Measurements from ENCODE around the gene KIDINS220. TPM values are rescaled to one million over a fixed set of nuclear protein-coding genes. Genes with fewer than 3 reads are reported as not detected.

Gene KIDINS220
- total RNA-seq, 2 donors from 2014 or later = 58.5 to 60.9 TPM

DNA sequence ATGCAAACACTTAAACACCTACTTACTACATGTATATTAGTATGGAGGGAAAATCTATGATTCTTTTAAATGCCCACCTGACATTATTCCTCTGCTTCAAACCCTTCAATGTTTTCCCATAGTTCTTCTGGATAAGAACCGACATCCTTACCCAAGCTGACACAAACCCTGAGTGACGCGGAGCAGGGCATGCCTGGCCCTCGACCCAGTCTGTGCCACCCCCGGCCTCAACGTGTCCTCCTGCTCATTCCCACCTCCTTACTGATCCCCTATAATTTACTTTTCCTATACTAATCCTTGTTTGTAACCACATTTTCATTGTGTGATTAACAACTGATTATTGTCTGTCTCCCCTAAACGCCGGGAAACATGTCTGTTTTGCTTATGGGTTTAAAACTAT lies 17.5 kb downstream of the KIDINS220 start:
- intact Hi-C loops (cut with DNase I) = no loop called here
- no peak for DNase-seq (ENCODE audit: low spot score)

DNA sequence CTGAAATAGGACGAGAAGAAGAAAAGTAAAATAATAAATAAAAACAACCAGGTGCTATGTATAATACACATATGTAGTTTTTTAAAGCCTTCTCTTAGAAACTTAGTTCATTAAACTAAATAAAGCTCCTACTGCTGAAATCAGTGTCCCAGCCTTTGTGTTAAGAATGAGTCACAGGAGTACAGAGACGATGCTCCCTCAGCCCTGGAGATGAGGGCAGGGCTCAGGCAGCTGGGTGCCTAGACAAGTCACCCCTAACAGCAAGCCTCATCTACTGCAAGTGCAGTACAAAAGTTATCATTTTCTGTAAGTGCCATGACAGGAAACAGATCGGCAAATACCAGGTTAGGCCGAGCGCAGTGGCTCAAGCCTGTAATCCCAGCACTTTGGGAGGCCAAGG lies 18.2 kb downstream of the KIDINS220 start:
- DNase-seq (ENCODE audit: low spot score) = no peak
- intact Hi-C loops (cut with DNase I) = no loop called here

DNA sequence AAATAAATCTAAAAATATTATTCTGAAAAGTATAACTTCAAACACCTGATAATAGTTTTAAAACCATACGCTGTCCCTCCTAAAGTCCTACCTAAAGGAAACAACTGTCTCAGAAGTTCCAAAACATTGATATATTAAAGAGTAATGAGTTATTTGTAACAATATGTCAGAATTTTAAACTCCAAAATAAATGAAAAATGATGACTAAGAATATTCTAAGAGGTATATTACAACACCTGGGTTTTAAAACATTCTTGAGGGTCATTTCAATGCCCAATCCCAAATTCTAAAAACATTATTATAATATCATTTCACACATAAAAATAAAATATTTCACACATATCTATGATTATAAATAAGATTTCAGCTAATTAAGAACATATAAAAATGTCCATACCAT lies 20.2 kb downstream of the KIDINS220 start:
- DNase-seq (ENCODE audit: low spot score) = no peak
- intact Hi-C loops (cut with DNase I) = no loop called here

DNA sequence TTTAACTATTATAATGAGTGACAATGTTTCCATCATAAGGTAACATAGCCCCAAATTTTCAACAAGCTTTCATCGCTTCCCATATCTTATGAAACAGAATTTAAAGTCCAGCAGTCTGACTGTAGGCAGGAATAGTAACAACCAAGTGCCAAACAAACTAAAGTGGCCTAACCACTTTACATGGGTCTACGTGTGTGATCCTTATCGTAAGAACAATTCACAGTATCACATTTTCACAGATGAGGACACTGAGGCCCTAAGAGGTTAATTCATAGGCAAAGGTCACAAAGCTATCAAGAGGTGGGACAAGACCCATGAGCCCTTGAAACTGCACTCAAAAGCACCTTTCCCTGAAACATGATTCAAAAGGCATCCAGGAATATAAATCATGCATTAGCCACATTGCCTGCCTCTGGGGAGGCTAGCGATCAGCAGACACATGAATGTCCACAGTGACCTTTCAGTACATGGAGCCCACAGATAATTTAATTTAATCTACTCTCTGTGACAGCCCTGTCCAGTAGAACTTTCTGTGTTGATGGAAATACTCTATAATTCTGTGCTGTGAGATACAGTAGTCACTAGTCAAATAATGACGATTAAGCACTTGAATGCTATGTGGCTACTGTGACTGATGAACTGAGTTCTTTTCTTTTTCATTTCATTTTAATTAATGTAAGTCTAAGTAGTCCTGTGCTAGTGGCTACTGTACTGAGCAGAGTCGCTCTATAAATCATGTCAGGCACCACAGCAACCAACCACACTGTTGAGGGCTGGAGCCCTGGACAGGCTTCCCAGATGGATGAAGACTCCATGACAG lies 30.3 kb downstream of the KIDINS220 start:
- intact Hi-C loops (cut with DNase I) = no loop called here
- no peak for DNase-seq (ENCODE audit: low spot score)

DNA sequence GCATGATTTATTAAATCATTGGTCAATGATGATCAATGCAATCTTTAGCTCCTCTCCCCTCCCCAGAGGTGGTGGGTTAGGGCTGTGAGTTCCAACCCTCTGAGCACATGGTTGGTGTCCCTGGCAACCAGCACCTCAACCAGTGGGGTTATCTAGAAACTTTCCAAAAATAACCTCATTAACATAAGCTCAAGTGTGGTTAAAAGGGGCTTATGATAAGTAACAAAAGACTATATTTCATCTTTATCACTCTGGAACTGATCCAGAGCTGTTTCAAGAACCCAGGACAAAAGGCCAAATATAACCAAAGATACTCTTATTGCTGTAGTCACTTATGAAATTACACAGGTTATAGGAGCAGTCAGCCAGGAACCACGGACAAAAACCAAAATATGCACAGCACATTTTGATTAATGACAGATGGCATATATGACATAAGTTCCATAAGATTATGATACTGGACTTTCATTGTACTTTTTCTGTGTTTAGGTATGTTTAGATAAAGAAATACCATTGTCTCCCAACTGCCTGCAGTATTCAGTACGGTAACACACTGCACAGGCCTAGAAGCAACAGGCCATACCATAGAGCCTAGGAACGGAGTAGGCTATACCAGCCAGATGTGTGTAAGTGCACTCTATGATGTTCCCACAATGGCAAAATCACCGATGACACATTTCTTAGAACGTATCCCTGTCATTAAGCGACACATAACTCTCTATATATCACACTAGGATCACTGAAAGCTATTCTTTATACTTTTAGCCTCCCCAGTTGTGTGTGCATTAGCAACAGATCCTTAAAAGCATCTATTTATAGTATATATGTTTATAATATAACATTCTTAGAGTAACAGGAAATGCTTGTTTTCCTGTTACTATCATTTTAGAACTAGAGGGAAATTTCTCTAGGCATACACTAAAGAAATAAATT lies 31.9 kb downstream of the KIDINS220 start:
- intact Hi-C loops (cut with DNase I) = no loop called here
- no peak for DNase-seq (ENCODE audit: low spot score)

DNA sequence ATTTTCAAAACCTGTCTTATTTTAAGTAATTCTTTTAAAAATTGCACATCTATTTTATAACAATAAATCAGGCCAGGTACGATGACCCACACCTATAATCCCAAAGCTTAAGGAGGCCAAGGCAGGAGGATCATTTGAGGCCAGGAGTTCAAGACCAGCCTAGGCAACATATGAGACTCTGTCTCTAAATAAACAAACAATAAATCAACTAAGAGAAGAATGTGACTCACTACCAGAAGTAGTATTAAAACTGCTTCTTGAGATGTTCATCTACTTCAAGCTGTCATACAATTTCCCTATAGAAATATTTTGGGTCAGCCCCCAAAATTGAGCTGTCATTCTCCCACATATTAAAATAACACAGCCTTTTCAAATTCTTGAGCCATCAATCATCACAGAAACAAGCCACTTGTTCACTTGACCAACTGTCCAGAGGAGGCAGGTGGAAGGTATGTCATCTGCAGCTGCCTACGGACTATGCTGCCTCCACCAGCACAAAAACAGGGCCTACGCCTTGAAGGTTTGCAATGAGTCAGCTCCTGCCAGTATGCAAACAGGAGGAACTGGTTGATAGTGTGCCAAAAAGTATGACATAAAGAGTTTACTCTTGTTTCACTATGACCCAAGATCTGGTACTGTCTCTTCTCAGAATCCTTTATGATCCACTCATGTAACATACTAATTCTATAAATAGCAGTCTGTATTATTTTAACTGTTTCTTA lies 33.6 kb downstream of the KIDINS220 start:
- DNase-seq (ENCODE audit: low spot score) = no peak
- intact Hi-C loops (cut with DNase I) = no loop called here

DNA sequence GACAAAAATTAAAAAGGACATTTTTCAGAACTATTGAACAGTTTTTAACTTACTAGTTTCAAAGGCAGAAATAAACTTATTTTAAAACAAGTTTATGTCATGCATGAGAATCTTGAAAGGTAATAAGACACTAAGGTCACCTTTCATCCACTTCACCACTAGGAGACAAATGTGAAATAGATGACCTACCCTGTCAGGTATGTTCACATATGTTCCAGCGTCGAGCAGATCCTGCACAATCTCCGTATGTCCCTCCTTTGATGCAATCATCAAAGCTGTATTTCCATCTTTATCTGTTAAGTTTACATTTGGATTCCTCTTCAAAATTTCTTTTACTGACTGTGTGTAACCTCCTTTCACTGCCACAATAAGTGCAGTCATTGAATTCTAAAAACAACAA lies 34.7 kb downstream of the KIDINS220 start:
- no peak for DNase-seq (ENCODE audit: low spot score)
- intact Hi-C loops (cut with DNase I) = no loop called here

DNA sequence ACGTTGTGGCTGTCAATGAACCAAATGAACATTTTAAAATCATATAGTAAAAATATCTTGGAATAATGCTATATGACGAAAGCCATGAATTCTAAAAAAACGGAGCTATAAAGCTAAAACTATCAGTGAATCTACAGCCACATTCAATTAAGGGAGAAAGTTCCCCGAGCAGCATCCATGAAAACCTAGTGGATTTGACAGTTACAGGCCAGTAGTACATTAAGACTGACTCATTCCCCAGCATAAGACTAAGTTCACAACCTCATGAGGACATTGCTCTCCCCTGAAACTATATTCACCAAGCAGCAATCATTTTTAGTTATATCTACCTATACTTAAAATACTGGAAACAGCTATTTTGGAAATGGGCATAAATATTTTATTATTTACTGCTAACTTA lies 36.6 kb downstream of the KIDINS220 start:
- intact Hi-C loops (cut with DNase I) = no loop called here
- no peak for DNase-seq (ENCODE audit: low spot score)

DNA sequence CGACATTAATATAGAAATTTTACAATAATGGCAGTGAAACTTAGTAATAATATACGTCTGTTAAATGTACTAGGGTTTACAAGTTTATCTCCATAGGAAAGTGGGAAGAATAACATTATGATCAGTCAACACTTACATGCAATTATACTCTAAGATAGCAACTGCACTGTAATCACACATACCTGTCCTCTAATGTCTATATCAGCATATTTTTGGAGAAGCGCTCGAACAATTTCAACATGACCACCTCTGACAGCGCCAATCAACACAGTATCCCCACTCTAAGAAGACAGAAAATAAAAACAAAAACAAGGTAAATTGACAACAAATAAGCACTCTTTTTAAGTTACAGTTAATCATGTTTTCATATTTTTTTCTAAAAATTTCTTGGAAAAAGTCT lies 37.2 kb downstream of the KIDINS220 start:
- intact Hi-C loops (cut with DNase I) = no loop called here
- DNase-seq (ENCODE audit: low spot score) = no peak

DNA sequence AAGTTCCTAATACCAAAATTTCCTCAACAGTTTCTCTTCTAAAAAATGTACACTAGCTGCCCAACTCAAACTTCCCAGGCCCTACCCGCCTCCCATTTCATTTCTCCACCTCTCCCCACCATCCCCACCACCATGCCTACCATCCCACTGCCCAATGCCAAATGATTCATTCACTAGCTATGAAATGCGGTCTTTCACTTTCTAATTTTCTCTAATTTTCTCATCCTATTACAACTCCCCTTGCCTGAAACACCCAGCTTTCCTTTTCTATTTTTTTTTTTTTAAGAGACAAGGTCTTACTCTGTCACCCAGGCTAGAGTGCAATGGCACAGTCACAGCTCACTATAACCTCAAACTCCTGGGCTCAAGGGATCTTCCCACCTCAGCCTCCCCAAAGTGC lies 38.4 kb downstream of the KIDINS220 start:
- DNase-seq (ENCODE audit: low spot score) = no peak
- intact Hi-C loops (cut with DNase I) = no loop called here

DNA sequence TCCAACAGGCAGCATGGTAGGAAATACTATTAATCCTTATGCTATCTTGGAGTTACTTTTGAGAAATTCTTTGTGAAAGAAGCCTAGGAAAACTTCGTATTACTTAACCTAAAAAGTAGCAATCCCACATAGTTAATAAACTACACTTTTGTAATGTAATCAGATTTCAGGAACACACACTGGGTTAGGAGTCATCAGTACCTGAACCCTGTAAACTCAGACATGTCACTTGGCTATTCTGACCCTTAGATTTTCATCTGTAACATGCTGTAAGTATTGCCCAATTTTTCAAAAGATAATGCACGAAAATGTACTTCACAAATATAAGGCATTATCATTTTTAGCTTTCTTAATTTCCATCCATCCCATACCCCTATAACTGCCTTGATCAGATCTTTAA lies 39.0 kb downstream of the KIDINS220 start:
- intact Hi-C loops (cut with DNase I) = no loop called here
- DNase-seq (ENCODE audit: low spot score) = no peak

DNA sequence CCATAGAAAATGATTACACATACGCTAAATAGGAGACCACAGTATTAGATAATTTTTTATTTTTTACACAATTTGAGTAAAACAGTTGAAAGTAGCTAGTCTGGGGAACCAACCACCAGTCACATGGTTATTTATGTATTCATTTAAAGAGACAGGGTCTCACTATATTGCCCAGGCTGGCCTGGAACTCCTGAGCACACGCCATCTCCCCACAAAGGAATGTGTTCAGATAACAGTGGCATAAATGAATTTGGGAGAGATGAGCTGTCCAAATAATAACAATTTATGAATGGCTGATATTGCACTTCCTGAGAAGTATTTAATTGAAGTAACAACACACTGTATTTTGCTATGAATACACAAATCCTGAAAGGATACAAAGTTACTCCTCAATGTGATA lies 39.7 kb downstream of the KIDINS220 start:
- no peak for DNase-seq (ENCODE audit: low spot score)
- intact Hi-C loops (cut with DNase I) = no loop called here

DNA sequence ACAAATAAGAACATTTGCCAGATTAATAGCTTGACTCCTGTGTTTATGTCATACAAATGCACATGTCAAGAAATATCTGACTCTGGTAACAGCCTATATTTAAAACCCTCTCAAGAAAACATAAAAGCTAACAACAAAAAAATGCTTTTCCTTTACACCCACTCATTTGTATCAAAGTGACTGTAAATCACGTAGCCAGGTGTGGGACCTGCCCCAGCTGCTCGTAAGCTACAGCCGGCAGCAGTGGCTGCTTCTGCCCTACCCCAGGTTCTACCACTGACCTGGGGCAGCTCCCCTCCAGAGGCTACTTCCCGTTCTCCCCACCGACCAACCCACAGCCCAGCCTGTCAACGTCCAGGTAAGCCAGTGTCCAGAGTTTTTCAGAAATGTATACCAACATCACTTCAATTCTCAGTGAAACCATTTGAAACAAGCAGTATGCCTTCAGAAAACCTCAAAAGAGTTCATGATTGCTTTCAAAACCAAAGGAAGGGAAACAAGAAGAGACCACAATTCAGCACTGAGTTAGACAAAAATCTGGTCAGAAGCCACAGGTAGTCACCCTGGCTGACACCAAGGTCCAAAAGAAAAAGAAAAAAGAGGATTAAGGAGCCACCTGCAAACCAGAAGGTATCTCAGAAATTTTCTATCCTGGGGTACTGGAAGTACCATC lies 40.4 kb downstream of the KIDINS220 start:
- intact Hi-C loops (cut with DNase I) = no loop called here
- DNase-seq (ENCODE audit: low spot score) = no peak

DNA sequence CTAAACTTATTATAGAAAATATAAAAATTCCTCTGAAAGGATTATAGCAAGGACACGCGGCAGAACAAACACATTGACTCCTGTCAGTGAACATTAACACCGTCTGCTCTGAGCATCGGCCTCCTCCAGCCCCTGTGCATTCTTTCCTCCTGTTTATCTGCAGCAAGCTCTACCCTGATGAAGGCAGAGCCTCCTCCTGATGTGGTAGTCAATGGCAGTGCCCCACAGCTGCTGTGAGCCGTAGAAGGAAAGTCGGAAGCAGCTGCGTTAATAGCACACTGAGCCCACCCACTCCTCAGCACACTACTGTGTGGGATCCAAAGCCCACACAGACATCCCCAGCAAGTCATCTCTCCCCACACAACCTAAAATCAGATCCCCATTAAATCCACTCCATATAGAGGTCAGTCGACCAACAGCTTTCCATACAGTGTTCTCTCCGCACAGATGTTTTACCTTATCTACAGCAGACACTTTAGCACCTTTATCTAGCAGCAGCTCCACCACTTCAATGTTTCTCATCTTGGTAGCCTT lies 41.0 kb downstream of the KIDINS220 start:
- intact Hi-C loops (cut with DNase I) = no loop called here

DNA sequence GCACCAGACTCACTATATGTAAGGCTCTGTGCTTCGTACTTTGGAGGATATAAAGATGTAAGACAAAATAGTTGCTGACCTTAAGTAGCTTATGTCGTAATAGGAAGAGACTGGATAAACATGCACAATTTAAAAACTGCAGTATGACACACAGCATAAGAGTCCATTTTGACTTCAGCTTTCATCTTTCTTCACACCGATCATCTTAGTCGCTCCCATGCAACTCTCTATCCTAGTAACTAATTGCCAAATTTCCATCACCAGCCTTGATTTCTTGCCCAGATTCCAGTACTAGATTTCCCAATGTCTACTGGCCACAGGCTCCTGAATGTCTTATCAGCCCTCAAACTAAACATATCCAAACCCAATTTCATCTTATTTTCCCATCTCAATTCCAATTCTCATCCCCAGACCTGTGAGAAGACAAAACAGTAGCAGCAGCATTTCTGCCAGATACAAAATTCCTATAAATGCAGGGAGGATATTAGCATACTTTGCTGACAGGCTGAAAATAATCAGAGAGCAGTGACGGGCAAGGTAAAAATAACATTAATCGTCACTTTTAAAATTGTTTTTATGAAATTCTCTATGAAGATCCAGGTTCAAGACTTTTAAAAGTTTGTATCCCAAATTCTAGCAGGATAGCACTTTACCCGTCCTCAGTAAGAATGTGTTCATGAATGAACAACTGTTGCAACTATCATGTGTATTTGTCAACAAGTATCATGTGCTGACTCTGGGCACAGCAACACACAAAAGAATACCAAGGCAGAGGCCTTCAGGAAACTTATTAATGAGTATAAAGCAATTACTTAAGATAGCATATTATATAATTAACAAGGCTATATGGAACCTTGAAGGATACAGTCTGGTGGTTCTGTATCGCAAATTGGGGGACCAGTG lies 42.2 kb downstream of the KIDINS220 start:
- DNase-seq (ENCODE audit: low spot score) = no peak
- intact Hi-C loops (cut with DNase I) = no loop called here

More for the DNA sequence above, 41.0 kb downstream of the KIDINS220 start:
- DNase-seq (ENCODE audit: low spot score) = no peak

DNA sequence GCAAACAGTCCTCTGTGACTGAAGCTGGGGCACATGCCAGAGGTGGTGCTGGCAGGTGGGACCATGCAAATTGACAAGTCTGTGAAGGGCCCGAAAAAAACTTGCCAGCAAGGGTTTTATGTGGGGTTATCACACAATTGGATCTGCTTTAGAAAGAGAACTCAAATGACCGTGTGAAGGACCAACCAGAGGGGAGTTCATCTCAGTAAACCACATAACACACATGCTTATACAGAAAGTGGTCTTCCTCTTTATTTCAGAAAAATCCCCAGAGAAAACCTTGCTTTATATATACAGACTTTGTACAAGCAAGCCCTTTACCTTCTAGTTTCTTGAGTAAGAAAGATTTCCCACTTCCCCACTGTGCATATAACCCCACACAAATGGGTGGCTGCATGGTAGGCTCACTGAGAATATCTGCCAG lies 46.7 kb downstream of the KIDINS220 start:
- intact Hi-C loops (cut with DNase I) = no loop called here
- DNase-seq (ENCODE audit: low spot score) = no peak

DNA sequence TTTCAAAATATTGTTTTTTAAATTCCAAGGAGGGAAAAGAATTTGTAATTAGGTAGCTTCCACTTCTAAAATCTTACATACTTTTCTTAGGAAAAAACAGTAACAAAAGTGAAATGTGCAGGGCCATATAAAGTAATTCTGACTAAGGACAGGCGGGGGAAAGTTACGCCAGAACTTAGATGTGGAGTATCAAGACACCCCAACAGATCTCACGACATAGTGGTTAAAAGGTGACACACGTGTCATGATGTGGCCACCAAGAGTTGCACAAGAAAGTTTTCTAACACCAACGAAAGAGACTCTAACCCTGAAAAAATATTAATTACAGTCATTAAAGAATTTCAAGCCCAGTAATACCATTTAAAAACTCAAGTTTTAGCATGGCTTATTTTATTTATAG lies 51.0 kb downstream of the KIDINS220 start:
- intact Hi-C loops (cut with DNase I) = no loop called here
- DNase-seq (ENCODE audit: low spot score) = no peak
